GOT3 (cell line): Measurements from ENCODE around the gene ACTL10.
"Not testable (repeated sequence)": the region's sequence is repeated elsewhere in the genome, so short reads cannot be mapped to it uniquely, and the experiment has no call there.

Experiments
- DNase-seq: peaks from one replicate; lab custom pipeline; 2025; ENCODE audit warnings: mixed read lengths; lab: John Stamatoyannopoulos, UW

The ACTL10 gene

GRCh38 chr20:33697129-33697528, 30.4 kb downstream of the ACTL10 start:
- DNase-seq, result no peak

- not testable (repeated sequence) for DNase-seq
Observed at GRCh38 chr20:33698966-33699365, 32.2 kb downstream of the ACTL10 start.

GRCh38 chr20:33700696-33701441, 34.1 kb downstream of the ACTL10 start:
- DNase-seq, result not testable (repeated sequence)

GRCh38 chr20:33701629-33702450, 35.1 kb downstream of the ACTL10 start:
- DNase-seq, result no peak

GRCh38 chr20:33702861-33703260, 36.1 kb downstream of the ACTL10 start:
- no peak for DNase-seq

GRCh38 chr20:33703498-33704137, 36.9 kb downstream of the ACTL10 start:
- no peak for DNase-seq

- no peak for DNase-seq
Observed at GRCh38 chr20:33704197-33704924, 37.6 kb downstream of the ACTL10 start.

- no peak for DNase-seq
Observed at GRCh38 chr20:33707668-33708067, 40.9 kb downstream of the ACTL10 start.

GRCh38 chr20:33709398-33709797, 42.7 kb downstream of the ACTL10 start:
- no peak for DNase-seq

GRCh38 chr20:33709905-33710541, 43.3 kb downstream of the ACTL10 start:
- no peak for DNase-seq

GRCh38 chr20:33710681-33711445, 44.1 kb downstream of the ACTL10 start:
- DNase-seq, result no peak

GRCh38 chr20:33711446-33711738, 44.6 kb downstream of the ACTL10 start:
- DNase-seq, result no peak

- DNase-seq, result no peak
Observed at GRCh38 chr20:33713865-33714367, 47.2 kb downstream of the ACTL10 start.

- DNase-seq, result no peak
Observed at GRCh38 chr20:33716498-33716897, 49.8 kb downstream of the ACTL10 start.
